Measurements from ENCODE around the gene PRICKLE2. TPM values are rescaled to one million over a fixed set of nuclear protein-coding genes. Genes with fewer than 3 reads are reported as not detected.

Gene PRICKLE2
- total RNA-seq, 1 experiment from 2014 or later: 3.2 TPM

GRCh38 chr3:64058566-64058965, 166.7 kb downstream of the PRICKLE2 start:
- H3K9me3 ChIP-seq (ENCODE audit: control insufficient read depth, low read depth, low read length): no peaks in the 10 kb centered on the region
- no peaks in the 10 kb centered on the region for H3K79me1 ChIP-seq (ENCODE audit: insufficient read depth, low read depth, low read length, poor library complexity, severe bottlenecking)
- H3K79me2 ChIP-seq (ENCODE audit: insufficient read depth, low read length): no peaks in the 10 kb centered on the region
- Mint-ChIP-seq H3K4me1 (peaks cover 27 to 31% of the 10 kb centered on the region in 2 experiments), H3K4me3 (no peak overlapping the region), H3K36me3 (ENCODE audit: insufficient read depth in 1 of 3, low read depth in 3 of 3) (no peaks in the 10 kb centered on the region), H3K27ac (no peak overlapping the region), H3K27me3 (ENCODE audit: low read depth) (peaks cover 13% of the 10 kb centered on the region), H3K9me3 (no peaks in the 10 kb centered on the region; a peak in 1 of 5 replicates)
- H3K14ac ChIP-seq (ENCODE audit: insufficient read depth, low read length): no peak overlapping the region
- no peak for TF ChIP-seq CTCF (conservative IDR thresholded peaks at IDR 0.05)
- no peak overlapping the region for H4K5ac ChIP-seq (ENCODE audit: insufficient read length, low read depth, low read length)
- H3K23me2 ChIP-seq (ENCODE audit: insufficient read length, low read depth, low read length, poor library complexity, severe bottlenecking): no peaks in the 10 kb centered on the region
- H2BK120ac ChIP-seq (ENCODE audit: low read depth, low read length, poor library complexity, severe bottlenecking): no peak overlapping the region
- no peak overlapping the region for H3K56ac ChIP-seq (ENCODE audit: insufficient read length, low read depth, low read length)
- no peaks in the 10 kb centered on the region for H4K20me1 ChIP-seq (ENCODE audit: control insufficient read depth, insufficient read depth, insufficient read length)
- peaks cover 3% of the 10 kb centered on the region; the same call in 1 of the 2 replicates for H3K4me1 ChIP-seq (ENCODE audit: insufficient read depth, low read length)
- no peak overlapping the region for H3K23ac ChIP-seq (ENCODE audit: insufficient read length, low read depth, low read length)
- H3K27me3 ChIP-seq (ENCODE audit: insufficient read depth, low read length): 0 out of 2 replicates have a peak, but pooled peaks cover 3% of the 10 kb centered on the region
- H3K27ac ChIP-seq (ENCODE audit: insufficient read length, low read depth, low read length): no peak overlapping the region
- H2AFZ ChIP-seq (ENCODE audit: low read length): no peak overlapping the region
- H3K4me2 ChIP-seq (ENCODE audit: insufficient read depth, insufficient read length, low read length): no peak overlapping the region
- no peak overlapping the region for H4K8ac ChIP-seq (replicated peaks; ENCODE audit: insufficient read length, low read depth, low read length)
- no peak overlapping the region for H2BK12ac ChIP-seq (ENCODE audit: insufficient read length, low read depth, low read length)
- H4K91ac ChIP-seq (ENCODE audit: insufficient read length, low read depth, low read length): no peak overlapping the region
- no peak overlapping the region for H3K18ac ChIP-seq (ENCODE audit: insufficient read length, low read depth, low read length)
- H3K4ac ChIP-seq (ENCODE audit: low read depth, low read length): no peak overlapping the region
- H3K9ac ChIP-seq (ENCODE audit: extremely low read depth, insufficient read length, low read length): no peak overlapping the region
- no peak for DNase-seq
- H2BK15ac ChIP-seq (ENCODE audit: low read depth, low read length): no peak overlapping the region
- no peak overlapping the region for H2BK20ac ChIP-seq (ENCODE audit: low read depth, low read length, poor library complexity, severe bottlenecking)
- H2BK5ac ChIP-seq (ENCODE audit: insufficient read length, low read length): no peak overlapping the region
- H3T11ph ChIP-seq (ENCODE audit: low read length): no peak overlapping the region
- no peak overlapping the region for H2AK5ac ChIP-seq (ENCODE audit: insufficient read length, low read length)
- whole genome bisulfite sequencing (ENCODE audit: extremely low coverage, insufficient read length, low lambda C conversion rate): no CpG with 5 or more reads among the region's 4 CpGs
